HepG2 (cell line): ENCODE measurements around the gene ESYT3. TPM values are rescaled to one million over a fixed set of nuclear protein-coding genes. Genes with fewer than 3 reads are reported as not detected.
A peak's percentile ranks its signal among the peaks of the same experiment; 100 is the strongest.

ENCODE experiments used
- DRAP1 ChIP-seq: IDR thresholded peaks from 2 replicates; pipeline ENCODE4 v1.6.1; 2016; ENCODE audit warnings: missing genetic modification reagents, missing compliant biosample characterization
- ELK4 ChIP-seq: sonication (generic); formaldehyde crosslinking; IDR thresholded peaks from 2 replicates; pipeline ENCODE4 v1.9.0; 2021; ENCODE audit warnings: missing genetic modification reagents, borderline replicate concordance
- EZH2 ChIP-seq: conservative IDR thresholded peaks from 2 replicates; pipeline ENCODE4 v1.6.1; 2012; ENCODE audit warnings: mild to moderate bottlenecking, low read depth, low read length, moderate library complexity
- FOXA1 ChIP-seq, 2 experiments: fragments of 450-650 bp in 1 of 2; sonication (generic) in 1 of 2; formaldehyde crosslinking in 1 of 2; IDR thresholded peaks; 2 replicates each; pipeline versions ENCODE4 v1.4.0 to v1.6.1; 2016 to 2020; ENCODE audit warnings: missing genetic modification reagents in 1 of 2
- GLI4 ChIP-seq: sonication (generic); formaldehyde crosslinking; IDR thresholded peaks from 2 replicates; pipeline ENCODE4 v1.5.1; 2020; ENCODE audit warnings: missing genetic modification reagents, mild to moderate bottlenecking, moderate library complexity, borderline replicate concordance
- HNF1B ChIP-seq: sonication (generic); formaldehyde crosslinking; IDR thresholded peaks from 2 replicates; pipeline ENCODE4 v1.5.1; 2020; ENCODE audit warnings: mild to moderate bottlenecking, moderate library complexity, missing genetic modification reagents
- IRF2 ChIP-seq: IDR thresholded peaks from 2 replicates; pipeline ENCODE4 v1.6.1; 2018; ENCODE audit warnings: missing genetic modification reagents, missing compliant biosample characterization
- KDM3A ChIP-seq: IDR thresholded peaks from 2 replicates; pipeline ENCODE4 v1.6.1; 2018; ENCODE audit warnings: low read depth, missing compliant biosample characterization
- MXI1 ChIP-seq: IDR thresholded peaks from 3 replicates; pipeline ENCODE4 v1.6.1; 2012; ENCODE audit warnings: low read depth, low read length, inconsistent platforms, borderline replicate concordance
- ONECUT2 ChIP-seq: sonication (generic); formaldehyde crosslinking; IDR thresholded peaks from 2 replicates; pipeline ENCODE4 v1.4.0; 2020; ENCODE audit warnings: missing genetic modification reagents
- RAD21 ChIP-seq: fragments of 450-650 bp; formaldehyde crosslinking; IDR thresholded peaks from 2 replicates; pipeline ENCODE4 v1.5.0; 2020; ENCODE audit warnings: mild to moderate bottlenecking
- RFX1 ChIP-seq: fragments of 450-650 bp; IDR thresholded peaks from 2 replicates; pipeline ENCODE4 v1.6.1; 2017
- SMAD3 ChIP-seq: sonication (generic); formaldehyde crosslinking; IDR thresholded peaks from 2 replicates; pipeline ENCODE4 v1.4.0; 2020; ENCODE audit warnings: missing genetic modification reagents
- TFAP4 ChIP-seq: sonication (generic); IDR thresholded peaks from 2 replicates; pipeline ENCODE4 v1.6.1; 2016; ENCODE audit warnings: low read depth, borderline replicate concordance
- TSC22D2 ChIP-seq: sonication (generic); formaldehyde crosslinking; IDR thresholded peaks from 2 replicates; pipeline ENCODE4 v1.5.1; 2020; ENCODE audit warnings: missing genetic modification reagents, mild to moderate bottlenecking, borderline replicate concordance
- ZNF263 ChIP-seq: sonication (generic); formaldehyde crosslinking; IDR thresholded peaks from 2 replicates; pipeline ENCODE4 v1.4.0; 2020; ENCODE audit warnings: missing genetic modification reagents
- ZNF264 ChIP-seq: sonication (generic); formaldehyde crosslinking; IDR thresholded peaks from 2 replicates; pipeline ENCODE4 v1.4.0; 2020; ENCODE audit warnings: missing genetic modification reagents
- ZNF446 ChIP-seq: sonication (generic); formaldehyde crosslinking; IDR thresholded peaks from 2 replicates; pipeline ENCODE4 v1.5.0; 2020; ENCODE audit warnings: mild to moderate bottlenecking, missing genetic modification reagents
- ZNF546 ChIP-seq: sonication (generic); formaldehyde crosslinking; conservative IDR thresholded peaks from 2 replicates; pipeline ENCODE4 v1.8.1; 2023; ENCODE audit warnings: mild to moderate bottlenecking, missing genetic modification reagents
- ZNF547 ChIP-seq: sonication (generic); formaldehyde crosslinking; IDR thresholded peaks from 2 replicates; pipeline ENCODE4 v1.5.1; 2020; ENCODE audit warnings: mild to moderate bottlenecking, missing genetic modification reagents
- ZNF550 ChIP-seq: sonication (generic); formaldehyde crosslinking; IDR thresholded peaks from 2 replicates; pipeline ENCODE4 v1.4.0; 2020; ENCODE audit warnings: mild to moderate bottlenecking, missing genetic modification reagents, borderline replicate concordance
- ZNF567 ChIP-seq: sonication (generic); formaldehyde crosslinking; IDR thresholded peaks from 2 replicates; pipeline ENCODE4 v1.8.1; 2023; ENCODE audit warnings: mild to moderate bottlenecking, missing genetic modification reagents, borderline replicate concordance
- ZNF776 ChIP-seq: sonication (generic); formaldehyde crosslinking; IDR thresholded peaks from 2 replicates; pipeline ENCODE4 v1.4.0; 2020; ENCODE audit warnings: mild to moderate bottlenecking, missing genetic modification reagents
- ZSCAN5A ChIP-seq: sonication (generic); formaldehyde crosslinking; IDR thresholded peaks from 2 replicates; pipeline ENCODE4 v1.8.0; 2022; ENCODE audit warnings: mild to moderate bottlenecking, missing genetic modification reagents, borderline replicate concordance
- polyA plus RNA-seq, 8 experiments: library from polyadenylated mRNA; depleted of rRNA in 3 of 8; stranded (reverse) in 7 of 8; unstranded in 1 of 8; fragments of >200 nt; fragmentation: Illumina TruSeq in 4 of 8; extraction: Trizol in 4 of 8; gene quantifications; 2 replicates each; pipeline versions ENCODE4 v1.2.1 to v1.2.3, GENCODE V29; 2011 to 2016; ENCODE audit warnings: low read depth in 4 of 8, missing spikeins in 1 of 8, mixed read lengths in 1 of 8; ENCODE audit not compliant: insufficient read depth in 1 of 8
- total RNA-seq, 5 experiments: library from RNA; depleted of rRNA; stranded (reverse); fragments of >200 nt; fragmentation: Illumina TruSeq; extraction: Trizol; gene quantifications; 2 replicates each; pipeline ENCODE4 v1.2.3, GENCODE V29; 2016; ENCODE audit warnings: low read depth in 1 of 5

Gene ESYT3
- total and polyA plus RNA-seq, 2 of the 13 experiments (the other 11 are each of a cell fraction or from before 2014, with no cell fraction given): 1.5 to 4.1 TPM

- TF ChIP-seq TSC22D2: no peak
- TF ChIP-seq IRF2: peak; percentile 45; the same call in 1 of the 2 replicates
- TF ChIP-seq ZNF446 (CRISPR knock-in tag): no peak
- no peak for TF ChIP-seq DRAP1 (CRISPR knock-in tag)
- TF ChIP-seq SMAD3 (CRISPR knock-in tag): no peak
- no peak for TF ChIP-seq EZH2
- TF ChIP-seq ZNF550 (CRISPR knock-in tag): no peak
- no peak for TF ChIP-seq FOXA1 (IDR thresholded peaks at IDR 0.05)
- TF ChIP-seq FOXA1 (CRISPR knock-in tag; IDR thresholded peaks at IDR 0.05): peak; percentile 81
- TF ChIP-seq ZNF547 (CRISPR knock-in tag): peak; percentile 60; the same call in 1 of the 2 replicates
- no peak for TF ChIP-seq KDM3A (CRISPR knock-in tag)
- no peak for TF ChIP-seq ZSCAN5A (CRISPR knock-in tag)
- TF ChIP-seq MXI1: no peak
- 0 out of 2 replicates have a peak, but pooled peaks have one; percentile 40 for TF ChIP-seq HNF1B
- TF ChIP-seq ZNF264 (CRISPR knock-in tag): no peak
- no peak for TF ChIP-seq ZNF263 (CRISPR knock-in tag)
- TF ChIP-seq RAD21 (CRISPR knock-in tag): no peak
- no peak for TF ChIP-seq ONECUT2
- no peak for TF ChIP-seq ZNF776 (CRISPR knock-in tag)
- TF ChIP-seq TFAP4: no peak
- TF ChIP-seq ZNF567 (CRISPR knock-in tag): no peak
- no peak for TF ChIP-seq GLI4 (CRISPR knock-in tag)
- TF ChIP-seq ZNF546: no peak
- no peak for TF ChIP-seq ELK4 (CRISPR knock-in tag)
- TF ChIP-seq RFX1: no peak
These were observed 35.4 kb upstream of the ESYT3 start (continued) for GRCh38 chr3:138398791-138399575.
